GM21390 (cell line): ENCODE measurements around the gene METTL9.
"Not testable (repeated sequence)": the region's sequence is repeated elsewhere in the genome, so short reads cannot be mapped to it uniquely, and the experiment has no call there.

Experiments
- ATAC-seq: cut with Tn5 transposase; IDR thresholded peaks from one replicate; pipeline ENCODE4 v1.9.1; 2021; ENCODE audit not compliant: unreplicated experiment

METTL9 gene

GRCh38 chr16:21573506-21573905, 25.9 kb upstream of the METTL9 start:
- not testable (repeated sequence) for ATAC-seq

GRCh38 chr16:21574372-21574771, 25.0 kb upstream of the METTL9 start:
- no peak for ATAC-seq

- ATAC-seq, result not testable (repeated sequence)
Observed at GRCh38 chr16:21576323-21576722, 23.1 kb upstream of the METTL9 start.

- not testable (repeated sequence) for ATAC-seq
Observed at GRCh38 chr16:21577487-21577886, 21.9 kb upstream of the METTL9 start.

- ATAC-seq, result not testable (repeated sequence)
Observed at GRCh38 chr16:21578311-21578710, 21.1 kb upstream of the METTL9 start.

GRCh38 chr16:21580131-21580530, 19.2 kb upstream of the METTL9 start:
- not testable (repeated sequence) for ATAC-seq

GRCh38 chr16:21580807-21581206, 18.6 kb upstream of the METTL9 start:
- ATAC-seq, result no peak

- no peak for ATAC-seq
Observed at GRCh38 chr16:21584817-21585216, 14.6 kb upstream of the METTL9 start.

- not testable (repeated sequence) for ATAC-seq
Observed at GRCh38 chr16:21588593-21588992, 10.8 kb upstream of the METTL9 start.

- ATAC-seq, result no peak
Observed at GRCh38 chr16:21589551-21589950, 9.8 kb upstream of the METTL9 start.

GRCh38 chr16:21590287-21590686, 9.1 kb upstream of the METTL9 start:
- no peak for ATAC-seq

- no peak for ATAC-seq
Observed at GRCh38 chr16:21590796-21591195, 8.6 kb upstream of the METTL9 start.

- no peak for ATAC-seq
Observed at GRCh38 chr16:21592191-21592590, 7.2 kb upstream of the METTL9 start.

GRCh38 chr16:21593530-21594289, 5.7 kb upstream of the METTL9 start:
- no peak for ATAC-seq

GRCh38 chr16:21597561-21598030, 1.8 kb upstream of the METTL9 start:
- ATAC-seq, result no peak

GRCh38 chr16:21598206-21598605, 1.2 kb upstream of the METTL9 start:
- ATAC-seq, result no peak

GRCh38 chr16:21598701-21599121, 666 bp upstream of the METTL9 start:
- no peak for ATAC-seq

GRCh38 chr16:21600031-21600773, 825 bp downstream of the METTL9 start:
- peak; percentile 23 for ATAC-seq

GRCh38 chr16:21602785-21603184, 3.4 kb downstream of the METTL9 start:
- ATAC-seq, result no peak

GRCh38 chr16:21603928-21604327, 4.6 kb downstream of the METTL9 start:
- no peak for ATAC-seq

GRCh38 chr16:21605848-21606247, 6.5 kb downstream of the METTL9 start:
- not testable (repeated sequence) for ATAC-seq
